Thyroid gland (tissue), 4 donors: ENCODE results near the gene AP2A2. TPM values are rescaled to one million over a fixed set of nuclear protein-coding genes. Genes with fewer than 3 reads are reported as not detected.

Source experiments
- DNase-seq, 2 donors: peaks; one replicate each; pipeline ENCODE4 v3.0.0-alpha.2; 2019
- H3K27ac ChIP-seq, 3 donors: fragments of 200-600 bp; sonication (generic); 1 replicate in 2 of 3; 2 replicates in 1 of 3; pipeline ENCODE4 v1.5.1; 2016 to 2019; ENCODE audit warnings: mild to moderate bottlenecking in 1 of 3, moderate library complexity in 1 of 3
- H3K27me3 ChIP-seq: fragments of 200-600 bp; sonication (generic); one replicate; pipeline ENCODE4 v1.5.1; 2019
- H3K36me3 ChIP-seq, 2 donors: fragments of 200-600 bp; sonication (generic); one replicate each; pipeline ENCODE4 v1.5.1; 2016 to 2019
- H3K4me1 ChIP-seq, 2 donors: fragments of 200-600 bp; sonication (generic); one replicate each; pipeline ENCODE4 v1.5.1; 2017 to 2019
- H3K4me3 ChIP-seq, 3 donors: fragments of 200-600 bp; sonication (generic); replicated peaks in 1 of 3; 1 replicate in 2 of 3; 2 replicates in 1 of 3; pipeline ENCODE4 v1.5.1; 2016; ENCODE audit warnings: mild to moderate bottlenecking in 1 of 3
- H3K9me3 ChIP-seq: fragments of 200-600 bp; sonication (generic); one replicate; pipeline ENCODE4 v1.5.1; 2017
- CTCF ChIP-seq, 6 experiments: fragments of 200-600 bp in 3 of 6; fragments of 450-650 bp in 3 of 6; sonication (generic) in 3 of 6; IDR thresholded peaks; one replicate each; pipeline ENCODE4 v1.5.1; 2016 to 2019; ENCODE audit warnings: antibody characterized with exemption in 6 of 6, mild to moderate bottlenecking in 2 of 6, inconsistent platforms in 1 of 6, moderate library complexity in 1 of 6
- POLR2A ChIP-seq, 2 donors: fragments of 450-650 bp; IDR thresholded peaks; one replicate each; pipeline ENCODE4 v1.6.1; 2017; ENCODE audit warnings: antibody characterized with exemption in 2 of 2, mild to moderate bottlenecking in 2 of 2, moderate library complexity in 1 of 2
- WGBS, 2 donors: methylation state at CpG; one replicate each; pipeline ENCODE4 v1.1.5; 2017; 5-methylcytosine and 5-hydroxymethylcytosine counted together
- intact Hi-C: fragments of 100-400 bp; cut with DNase I; formaldehyde crosslinking; loops from one replicate; pipeline ENCODE4 v1.15.1; 2023
- total RNA-seq, 4 donors: library from RNA; depleted of rRNA; stranded (reverse); fragments of >200 nt; gene quantifications; one replicate each; pipeline ENCODE4 v1.2.3, GENCODE V29; 2016

AP2A2 gene
- total RNA-seq, 4 donors from 2014 or later, result 37.2 to 67.3 (median 54.1) TPM

GRCh38 chr11:993632-994167 lies 68.0 kb downstream of the AP2A2 start:
- H3K4me3 ChIP-seq, result no peak overlapping the region
- no peak for DNase-seq
- no peaks in the 10 kb centered on the region for H3K9me3 ChIP-seq
- intact Hi-C loops, result no loop called here
- TF ChIP-seq CTCF (IDR thresholded peaks at IDR 0.05) (no peak), POLR2A (IDR thresholded peaks at IDR 0.05) (no peak)
- H3K4me1 ChIP-seq, result no peaks in the 10 kb centered on the region
- 92 to 93% methylated on average over 35 of the region's 35 CpGs for WGBS, 2 donors
- no peaks in the 10 kb centered on the region for H3K27me3 ChIP-seq
- H3K27ac ChIP-seq, result no peak overlapping the region
- peaks cover 37 to 50% of the 10 kb centered on the region in 2 donors for H3K36me3 ChIP-seq

GRCh38 chr11:995044-995751 lies 69.5 kb downstream of the AP2A2 start:
- H3K9me3 ChIP-seq, result no peaks in the 10 kb centered on the region
- H3K4me1 ChIP-seq, result no peaks in the 10 kb centered on the region
- H3K27me3 ChIP-seq, result no peaks in the 10 kb centered on the region
- H3K27ac ChIP-seq, result no peak overlapping the region
- WGBS, 2 donors, result 80 to 88% methylated on average over 13 to 14 of the region's 16 CpGs
- no peak overlapping the region for H3K4me3 ChIP-seq
- intact Hi-C loops, result no loop called here
- TF ChIP-seq CTCF (IDR thresholded peaks at IDR 0.05) (no peak), POLR2A (IDR thresholded peaks at IDR 0.05) (no peak)
- peaks cover 25 to 37% of the 10 kb centered on the region in 2 donors for H3K36me3 ChIP-seq
- DNase-seq, result no peak

GRCh38 chr11:995752-996420 lies 70.2 kb downstream of the AP2A2 start:
- no peaks in the 10 kb centered on the region for H3K4me1 ChIP-seq
- H3K36me3 ChIP-seq, result peaks cover 32 to 42% of the 10 kb centered on the region in 2 donors
- H3K9me3 ChIP-seq, result no peaks in the 10 kb centered on the region
- H3K4me3 ChIP-seq, result no peak overlapping the region
- no peak for DNase-seq
- intact Hi-C loops, result no loop called here
- TF ChIP-seq CTCF (IDR thresholded peaks at IDR 0.05) (no peak), POLR2A (IDR thresholded peaks at IDR 0.05) (no peak)
- H3K27me3 ChIP-seq, result no peaks in the 10 kb centered on the region
- H3K27ac ChIP-seq, result no peak overlapping the region
- WGBS, 2 donors, result 74 to 80% methylated on average over 18 to 20 of the region's 22 CpGs

- Histone ChIP-seq H3K36me3 (peaks cover 34 to 48% of the 10 kb centered on the region in 2 donors), H3K27ac (no peak overlapping the region), H3K9me3 (no peaks in the 10 kb centered on the region), H3K4me1 (no peaks in the 10 kb centered on the region), H3K27me3 (no peaks in the 10 kb centered on the region), H3K4me3 (no peak overlapping the region)
- 91 to 94% methylated on average over 3 to 10 of the region's 10 CpGs for WGBS, 2 donors
- TF ChIP-seq CTCF (IDR thresholded peaks at IDR 0.05) (no peak), POLR2A (IDR thresholded peaks at IDR 0.05) (no peak)
- intact Hi-C loops, result no loop called here
- DNase-seq, result no peak
Measured at GRCh38 chr11:996681-997080, 71.0 kb downstream of the AP2A2 start.

GRCh38 chr11:997907-998306 lies 72.2 kb downstream of the AP2A2 start:
- no peak overlapping the region for H3K4me3 ChIP-seq
- peaks cover 36 to 47% of the 10 kb centered on the region in 2 donors for H3K36me3 ChIP-seq
- no peak for DNase-seq
- 93% methylated on average over 14 of the region's 14 CpGs for WGBS, 2 donors
- intact Hi-C loops, result no loop called here
- H3K27ac ChIP-seq, result no peak overlapping the region
- H3K4me1 ChIP-seq, result no peaks in the 10 kb centered on the region
- no peaks in the 10 kb centered on the region for H3K27me3 ChIP-seq
- H3K9me3 ChIP-seq, result no peaks in the 10 kb centered on the region
- TF ChIP-seq POLR2A (IDR thresholded peaks at IDR 0.05) (no peak), CTCF (IDR thresholded peaks at IDR 0.05) (no peak)
